Mammary epithelial cell (primary cell): ENCODE results near the gene ASPSCR1.

Source experiments
- CTCF ChIP-seq, 2 donors: IDR thresholded peaks in 1 of 2; conservative IDR thresholded peaks in 1 of 2; 2 replicates each; pipeline ENCODE4 v1.5.1; 2011 to 2012; ENCODE audit warnings: inconsistent platforms in 2 of 2, low read length in 2 of 2, mild to moderate bottlenecking in 2 of 2, control low read depth in 1 of 2, low read depth in 1 of 2; ENCODE audit not compliant: insufficient read depth in 1 of 2; ENCODE audit errors: extremely low read depth in 1 of 2
- EZH2 ChIP-seq: IDR thresholded peaks from 2 replicates; pipeline ENCODE4 v1.6.1; 2012; ENCODE audit warnings: low read length, inconsistent platforms, borderline replicate concordance

DNA sequence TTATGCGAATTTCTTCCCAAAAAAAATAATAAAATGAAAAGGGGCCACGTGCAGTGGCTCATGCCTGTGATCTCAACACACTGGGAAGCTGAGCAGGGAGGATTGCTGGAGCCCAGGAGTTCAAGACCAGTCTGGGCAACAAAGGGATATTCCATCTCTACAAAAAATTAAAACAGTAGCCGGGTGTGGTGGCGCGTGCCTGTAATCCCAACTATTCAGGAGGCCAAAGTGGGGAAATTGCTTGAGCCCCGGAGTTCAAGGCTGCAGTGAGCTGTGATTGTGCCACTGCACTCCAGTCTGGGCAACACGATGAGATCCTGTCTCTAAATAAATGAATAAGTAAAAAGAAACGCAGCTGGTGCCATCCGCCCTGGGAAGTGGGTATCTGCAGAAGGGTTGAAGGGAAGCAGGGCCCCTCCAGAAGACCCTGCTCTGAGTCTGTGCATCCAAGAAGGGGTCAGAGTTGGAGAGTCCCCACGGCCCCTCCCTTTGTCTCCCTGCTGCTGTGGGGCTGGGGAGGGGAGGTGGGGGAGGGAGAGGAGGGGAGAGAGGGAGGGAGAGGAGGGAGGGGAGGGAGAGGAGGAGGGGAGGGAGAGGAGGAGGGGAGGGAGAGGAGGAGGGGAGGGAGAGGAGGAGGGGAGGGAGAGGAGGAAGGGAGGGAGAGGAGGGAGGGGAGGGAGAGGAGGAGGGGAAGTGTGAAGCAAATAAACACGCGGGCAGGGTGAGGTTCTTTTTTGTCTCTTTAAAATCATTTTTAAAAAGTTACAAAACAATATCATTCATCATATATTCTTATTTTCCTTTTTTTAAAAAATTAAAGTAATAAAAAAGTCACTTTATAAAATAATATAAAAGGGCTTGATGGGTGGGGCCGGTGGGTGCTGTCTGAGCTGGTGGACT, 25.4 kb upstream of the ASPSCR1 start:
- TF ChIP-seq CTCF (conservative IDR thresholded peaks at IDR 0.05 in 1 of 2, IDR thresholded peaks at IDR 0.05 in 1 of 2; ENCODE audit: extremely low read depth in 1 of 2, insufficient read depth in 1 of 2, low read depth in 1 of 2, low read length in 2 of 2) (no peak), EZH2 (no peak)
